AG04450 (cell line): ENCODE results near the gene GPRC5C. TPM values are rescaled to one million over a fixed set of nuclear protein-coding genes. Genes with fewer than 3 reads are reported as not detected.
"Not testable (repeated sequence)": the region's sequence is repeated elsewhere in the genome, so short reads cannot be mapped to it uniquely, and the experiment has no call there.

ENCODE experiments used
- CTCF ChIA-PET: fragments of 300-600, 350-600 bp; formaldehyde crosslinking; extraction: SDS; loops from one replicate; lab custom pipeline; 2022; ENCODE audit warnings: antibody characterized with exemption, inconsistent platforms; lab: Charles Lee
- POLR2A ChIA-PET: fragments of 350-600 bp; formaldehyde crosslinking; extraction: SDS; loops from one replicate; lab custom pipeline; 2021; ENCODE audit warnings: antibody characterized with exemption, inconsistent platforms; lab: Yijun Ruan, JAX
- DNase-seq: peaks from one replicate; pipeline ENCODE4 v3.0.0-alpha.2; 2011; ENCODE audit warnings: low read depth, low spot score
- H3K27ac ChIP-seq: one replicate; pipeline ENCODE4 v1.5.1; 2012; ENCODE audit warnings: low read depth, low read length, control low read depth
- H3K27me3 ChIP-seq: one replicate; pipeline ENCODE4 v1.6.0; 2012; ENCODE audit warnings: low read length; ENCODE audit not compliant: control insufficient read depth, insufficient read depth
- H3K4me3 ChIP-seq: 2 replicates; pipeline ENCODE4 v1.5.1; 2011; ENCODE audit warnings: mild to moderate bottlenecking, low read depth, low read length, control low read depth
- H3K9me3 ChIP-seq: 2 replicates; pipeline ENCODE4 v1.5.1; 2012; ENCODE audit warnings: low read length; ENCODE audit not compliant: control insufficient read depth, insufficient read depth
- polyA plus RNA-seq: library from polyadenylated mRNA; depleted of rRNA; stranded (reverse); fragments of >200 nt; gene quantifications from 2 replicates; pipeline ENCODE4 v1.2.3, GENCODE V29; 2011
- TF ChIP-seq, protein P1 (sequence below): IDR thresholded peaks from 2 replicates; pipeline ENCODE4 v1.5.1; 2011; ENCODE audit warnings: low read depth, low read length, control low read depth, inconsistent platforms

GPRC5C gene
- polyA plus RNA-seq, 1 experiment: 0.14 TPM

DNA sequence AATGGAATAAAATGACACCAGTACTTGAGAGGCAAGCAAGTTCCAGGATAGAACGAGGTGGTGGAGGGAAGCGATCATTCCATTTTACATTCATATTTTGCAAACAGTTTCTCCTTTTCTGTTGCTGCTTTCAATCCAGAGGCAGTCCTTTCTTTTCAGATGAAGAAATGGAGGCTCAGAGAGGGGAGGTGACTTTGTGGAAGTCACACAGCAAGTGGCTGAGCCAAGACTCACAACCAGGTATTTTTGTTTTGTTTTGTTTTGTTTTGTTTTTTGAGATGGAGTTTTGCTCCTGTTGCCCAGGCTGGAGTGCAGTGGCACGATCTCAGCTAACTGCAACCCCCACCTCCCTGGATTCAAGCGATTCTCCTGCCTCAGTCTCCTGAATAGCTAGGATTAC lies 35.3 kb upstream of the GPRC5C start:
- no peaks in the 10 kb centered on the region; the same call in 1 of the 2 replicates for H3K9me3 ChIP-seq
- ChIA-PET CTCF (interaction anchor here (1.0 kb wide), 1 partner anchor 61 kb away, joined by 4 read pairs; no protein-coding TSS in a partner anchor), POLR2A (no interaction called here)
- H3K27me3 ChIP-seq: no peaks in the 10 kb centered on the region
- no peak overlapping the region for H3K27ac ChIP-seq
- DNase-seq: no peak
- TF ChIP-seq, protein P1, sequence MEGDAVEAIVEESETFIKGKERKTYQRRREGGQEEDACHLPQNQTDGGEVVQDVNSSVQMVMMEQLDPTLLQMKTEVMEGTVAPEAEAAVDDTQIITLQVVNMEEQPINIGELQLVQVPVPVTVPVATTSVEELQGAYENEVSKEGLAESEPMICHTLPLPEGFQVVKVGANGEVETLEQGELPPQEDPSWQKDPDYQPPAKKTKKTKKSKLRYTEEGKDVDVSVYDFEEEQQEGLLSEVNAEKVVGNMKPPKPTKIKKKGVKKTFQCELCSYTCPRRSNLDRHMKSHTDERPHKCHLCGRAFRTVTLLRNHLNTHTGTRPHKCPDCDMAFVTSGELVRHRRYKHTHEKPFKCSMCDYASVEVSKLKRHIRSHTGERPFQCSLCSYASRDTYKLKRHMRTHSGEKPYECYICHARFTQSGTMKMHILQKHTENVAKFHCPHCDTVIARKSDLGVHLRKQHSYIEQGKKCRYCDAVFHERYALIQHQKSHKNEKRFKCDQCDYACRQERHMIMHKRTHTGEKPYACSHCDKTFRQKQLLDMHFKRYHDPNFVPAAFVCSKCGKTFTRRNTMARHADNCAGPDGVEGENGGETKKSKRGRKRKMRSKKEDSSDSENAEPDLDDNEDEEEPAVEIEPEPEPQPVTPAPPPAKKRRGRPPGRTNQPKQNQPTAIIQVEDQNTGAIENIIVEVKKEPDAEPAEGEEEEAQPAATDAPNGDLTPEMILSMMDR: no peak
- no peak overlapping the region for H3K4me3 ChIP-seq

DNA sequence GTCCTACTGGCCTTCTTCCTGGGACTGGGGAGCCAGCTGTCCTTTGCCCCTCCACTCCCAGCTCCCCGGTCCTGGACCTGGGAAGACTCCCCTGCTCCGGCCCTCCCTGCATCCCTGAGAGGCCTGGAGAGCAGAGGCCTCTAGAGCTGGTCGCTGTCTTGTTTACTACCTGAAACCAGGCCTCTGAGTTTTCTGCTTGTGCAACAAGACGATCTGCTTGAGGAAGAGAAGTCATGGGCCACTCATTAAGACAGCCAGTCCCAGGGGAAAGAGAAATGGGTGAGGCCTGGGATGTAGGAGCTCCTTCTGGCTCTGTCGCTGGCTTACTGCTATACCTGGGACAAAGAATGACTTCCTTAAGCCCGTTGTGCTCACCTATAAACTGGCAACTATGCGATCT lies 29.8 kb upstream of the GPRC5C start:
- no peaks in the 10 kb centered on the region for H3K27me3 ChIP-seq
- POLR2A ChIA-PET: no interaction called here
- CTCF ChIA-PET: interaction anchor here (1.1 kb wide), 1 partner anchor 56 kb away, joined by 3 read pairs; no protein-coding TSS in a partner anchor
- DNase-seq: no peak
- H3K9me3 ChIP-seq: peaks cover 4% of the 10 kb centered on the region; the same call in 1 of the 2 replicates
- TF ChIP-seq, protein P1: no peak
- H3K27ac ChIP-seq: no peak overlapping the region
- H3K4me3 ChIP-seq: no peak overlapping the region

DNA sequence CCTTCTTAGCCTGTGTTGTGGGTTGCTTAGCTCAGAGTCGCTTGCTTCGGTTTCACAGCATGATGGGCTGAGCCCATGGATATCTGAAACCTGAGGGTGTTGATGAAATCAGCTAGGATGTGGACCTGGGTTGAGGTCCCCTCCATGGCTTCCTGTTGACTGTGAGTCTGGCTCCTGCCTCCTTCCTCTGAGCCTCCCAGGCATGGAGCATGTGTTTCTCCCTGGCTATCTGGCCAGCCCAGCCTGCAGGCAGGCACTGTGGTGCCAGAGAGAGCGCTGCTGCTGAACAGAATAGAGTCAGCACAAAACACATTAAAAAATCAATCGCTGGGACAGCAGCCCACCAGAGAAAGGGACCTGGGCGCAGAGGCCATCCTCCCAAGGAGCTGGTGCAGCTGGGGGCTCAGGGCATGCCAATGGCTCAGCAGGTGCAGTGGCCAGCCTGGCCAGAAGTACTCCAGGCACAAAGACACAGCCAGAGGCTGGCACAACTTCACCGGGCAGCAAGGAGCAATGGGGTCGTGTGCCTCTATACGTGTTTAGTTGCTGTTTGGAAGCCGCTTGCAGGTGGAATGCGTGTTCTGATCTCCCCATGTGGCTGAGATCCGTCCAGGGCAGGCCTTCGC lies 28.3 kb upstream of the GPRC5C start:
- Histone ChIP-seq H3K4me3 (no peak overlapping the region), H3K9me3 (peaks cover 4% of the 10 kb centered on the region; the same call in 1 of the 2 replicates), H3K27me3 (no peaks in the 10 kb centered on the region), H3K27ac (no peak overlapping the region)
- TF ChIP-seq, protein P1: no peak
- ChIA-PET POLR2A (no interaction called here), CTCF (interaction anchor here (0.6 to 0.7 kb wide), 2 partner anchors 18 to 34 kb away, joined by 3 to 4 read pairs; no protein-coding TSS in a partner anchor)
- DNase-seq: no peak

DNA sequence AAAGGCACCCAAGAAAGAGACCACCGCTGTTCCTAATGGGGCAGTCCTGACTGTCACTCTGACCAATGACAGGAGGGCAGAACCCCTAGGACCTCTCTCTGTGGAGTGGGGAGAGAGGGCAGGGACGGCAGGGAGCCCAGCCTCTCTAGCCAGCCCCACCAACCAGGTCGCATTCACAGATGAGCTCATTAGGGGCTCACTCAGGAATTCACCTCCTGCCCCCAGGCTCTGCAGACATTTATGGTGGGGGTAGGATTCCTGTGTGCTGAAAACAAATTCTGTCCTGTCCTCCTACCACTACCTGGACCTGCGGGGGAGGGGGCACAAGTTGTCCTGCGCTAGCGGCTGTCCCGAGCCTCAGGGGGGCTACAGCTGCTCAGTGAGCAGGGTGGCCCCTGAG lies 27.7 kb upstream of the GPRC5C start:
- H3K4me3 ChIP-seq: no peak overlapping the region
- no peak for DNase-seq
- TF ChIP-seq, protein P1: no peak
- POLR2A ChIA-PET: no interaction called here
- CTCF ChIA-PET: interaction anchor here (0.7 kb wide), 1 partner anchor 19 kb away, joined by 3 read pairs; no protein-coding TSS in a partner anchor
- H3K27me3 ChIP-seq: no peaks in the 10 kb centered on the region
- peaks cover 4% of the 10 kb centered on the region; the same call in 1 of the 2 replicates for H3K9me3 ChIP-seq
- H3K27ac ChIP-seq: no peak overlapping the region

DNA sequence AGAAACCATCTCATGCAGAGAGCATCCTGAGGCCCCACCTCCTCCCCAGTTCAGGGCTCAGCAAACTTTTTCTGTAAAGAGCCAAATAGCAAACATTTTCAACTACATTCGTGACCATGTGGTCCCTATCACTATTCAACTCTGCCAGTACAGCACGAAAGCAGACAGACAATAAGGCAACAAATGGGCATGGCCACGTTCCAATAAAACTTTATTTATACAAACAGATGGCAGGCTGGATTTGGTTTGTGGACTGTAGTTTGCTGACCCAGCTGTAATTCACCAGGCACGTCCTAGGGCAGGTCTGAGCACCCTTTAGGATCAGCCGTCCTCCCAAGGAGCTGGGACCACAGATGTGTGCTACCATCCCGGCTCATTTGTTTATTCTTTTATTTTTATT lies 27.1 kb upstream of the GPRC5C start:
- Histone ChIP-seq H3K4me3 (no peak overlapping the region), H3K27ac (no peak overlapping the region), H3K27me3 (no peaks in the 10 kb centered on the region), H3K9me3 (peaks cover 4% of the 10 kb centered on the region; the same call in 1 of the 2 replicates)
- TF ChIP-seq, protein P1: no peak
- ChIA-PET CTCF (no interaction called here), POLR2A (no interaction called here)
- no peak for DNase-seq

DNA sequence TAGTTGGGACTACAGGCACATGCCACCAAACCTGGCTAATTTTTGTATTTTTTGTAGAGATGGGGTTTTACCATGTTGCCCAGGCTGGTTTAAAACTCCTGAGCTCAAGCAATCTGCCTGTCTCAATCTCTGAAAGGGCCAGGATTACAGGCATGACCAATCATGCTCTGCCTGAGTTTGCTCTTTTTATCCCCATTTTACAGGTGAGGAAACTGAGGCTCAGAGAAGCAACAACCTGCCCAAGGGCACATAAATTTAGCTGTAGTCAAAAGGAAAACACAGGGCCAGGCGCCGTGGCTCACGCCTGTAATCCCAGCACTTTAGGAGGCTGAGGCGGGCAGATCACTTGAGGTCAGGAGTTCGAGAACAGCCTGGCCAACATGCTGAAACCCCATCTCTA lies 26.6 kb upstream of the GPRC5C start:
- POLR2A ChIA-PET, CTCF ChIA-PET, H3K9me3 ChIP-seq, H3K27ac ChIP-seq, DNase-seq, H3K4me3 ChIP-seq, H3K27me3 ChIP-seq: not testable (repeated sequence)
